NCI-H2171 (cell line): ENCODE measurements around the gene CTRB1.
"Not testable (repeated sequence)": the region's sequence is repeated elsewhere in the genome, so short reads cannot be mapped to it uniquely, and the experiment has no call there.

Source experiments
- DNase-seq: peaks from one replicate; lab custom pipeline; 2025; lab: John Stamatoyannopoulos, UW

The CTRB1 gene

GRCh38 chr16:75272629-75273028 is 53.8 kb downstream of the CTRB1 start:
- not testable (repeated sequence) for DNase-seq

- DNase-seq = no peak
Observed at GRCh38 chr16:75273054-75273925, 54.5 kb downstream of the CTRB1 start.
